Measurements from ENCODE around the gene ADAM11.
"Not testable (repeated sequence)": the region's sequence is repeated elsewhere in the genome, so short reads cannot be mapped to it uniquely, and the experiment has no call there.

GRCh38 chr17:44808656-44809388 is 50.0 kb downstream of the ADAM11 start:
- TF ChIP-seq CTCF (optimal IDR thresholded peaks at IDR 0.05 in 1 of 3, IDR thresholded peaks at IDR 0.05 in 1 of 3, conservative IDR thresholded peaks at IDR 0.05 in 1 of 3; ENCODE audit: extremely low read depth in 1 of 3, insufficient read depth in 2 of 3, low read length in 3 of 3); EZH2 (IDR thresholded peaks at IDR 0.05; ENCODE audit: low read length): not testable (repeated sequence)
